Panc1 (cell line): Measurements from ENCODE around the gene ECM1. TPM values are rescaled to one million over a fixed set of nuclear protein-coding genes. Genes with fewer than 3 reads are reported as not detected.

ENCODE experiments used
- ATAC-seq: fragments of 200-7000 bp; cut with Tn5 transposase; 2 replicates; pipeline ENCODE4 v1.9.1; 2020; ENCODE audit warnings: mild to moderate bottlenecking, moderate library complexity
- BruUV-seq: library from RNA; stranded (reverse); fragments of 400-500 nt; replicated peaks from 2 replicates; lab custom pipeline; 2021; lab: Mats Ljungman, UMichigan
- CTCF ChIA-PET: fragments of 300-600 bp; sonication (Branson Sonifier 250); formaldehyde crosslinking; loops from one replicate; lab custom pipeline; 2022; ENCODE audit warnings: antibody characterized with exemption; lab: Charles Lee
- POLR2A ChIA-PET: fragments of 300-600 bp; sonication (Branson Sonifier 250); formaldehyde crosslinking; loops from one replicate; lab custom pipeline; 2022; ENCODE audit warnings: antibody characterized with exemption; lab: Charles Lee
- DNase-seq: peaks from one replicate; pipeline ENCODE4 v3.0.0-alpha.2; 2010; ENCODE audit warnings: low read depth, low spot score
- H3K27ac ChIP-seq: 2 replicates; pipeline ENCODE4 v1.5.1; 2011; ENCODE audit warnings: mild to moderate bottlenecking, low read length, inconsistent platforms
- H3K27me3 ChIP-seq: fragments of 200-500 bp; sonication (Bioruptor generic); 2 replicates; pipeline ENCODE4 v1.6.0; 2014; ENCODE audit warnings: low read length, inconsistent platforms; ENCODE audit not compliant: control insufficient read depth, insufficient read depth
- H3K36me3 ChIP-seq: fragments of 200-500 bp; sonication (Bioruptor generic); 2 replicates; pipeline ENCODE4 v1.5.1; 2014; ENCODE audit warnings: inconsistent platforms, mild to moderate bottlenecking, low read length, moderate library complexity; ENCODE audit not compliant: control insufficient read depth, insufficient read depth
- H3K4me1 ChIP-seq: 2 replicates; pipeline ENCODE4 v1.5.1; 2011; ENCODE audit warnings: inconsistent platforms, mild to moderate bottlenecking, low read length, moderate library complexity; ENCODE audit not compliant: control insufficient read depth, insufficient read depth
- H3K4me3 ChIP-seq, 2 experiments: 2 replicates each; pipeline ENCODE4 v1.5.1; 2011 to 2012; ENCODE audit warnings: low read depth in 2 of 2, low read length in 2 of 2, mild to moderate bottlenecking in 2 of 2, inconsistent platforms in 1 of 2, moderate library complexity in 1 of 2
- H3K9me3 ChIP-seq: fragments of 200-500 bp; sonication (Bioruptor generic); 2 replicates; pipeline ENCODE4 v1.5.1; 2014; ENCODE audit warnings: low read depth, mild to moderate bottlenecking, inconsistent platforms, low read length, moderate library complexity; ENCODE audit not compliant: control insufficient read depth, insufficient read depth
- POLR2AphosphoS5 ChIP-seq: IDR thresholded peaks from 2 replicates; pipeline ENCODE4 v1.6.1; 2012; ENCODE audit warnings: mild to moderate bottlenecking, low read depth, low read length, moderate library complexity
- SIN3A ChIP-seq: IDR thresholded peaks from 2 replicates; pipeline ENCODE4 v1.6.1; 2012; ENCODE audit warnings: low read depth, mild to moderate bottlenecking, low read length, moderate library complexity, borderline replicate concordance; ENCODE audit not compliant: insufficient read depth
- TCF7L2 ChIP-seq: IDR thresholded peaks from 2 replicates; pipeline ENCODE4 v1.6.1; 2011; ENCODE audit warnings: mild to moderate bottlenecking, low read depth, low read length, inconsistent platforms
- in situ Hi-C: cut with HindIII; loops from 2 replicates; pipeline ENCODE4 v1.10.0; 2016; ENCODE audit warnings: low sequenced_read_pairs, low pct_unique_long_range_greater_than_20kb
- intact Hi-C: fragments of 100-400 bp; cut with micrococcal nuclease; formaldehyde crosslinking; loops from one replicate; pipeline ENCODE4 v1.10.0; 2022; ENCODE audit not compliant: unreplicated experiment
- total RNA-seq: library from RNA; stranded (reverse); gene quantifications from one replicate; pipeline ENCODE4 v1.2.1, GENCODE V29; 2021; ENCODE audit not compliant: unreplicated experiment
- TF ChIP-seq, protein P1 (sequence below), 2 experiments: IDR thresholded peaks; 2 replicates each; pipeline ENCODE4 v1.6.1; 2011 to 2012; ENCODE audit warnings: low read depth in 2 of 2, control low read depth in 1 of 2, low read length in 1 of 2, mild to moderate bottlenecking in 1 of 2, moderate library complexity in 1 of 2; ENCODE audit not compliant: insufficient read depth in 1 of 2
- TF ChIP-seq, protein P2 (sequence below): fragments of 450-650 bp; IDR thresholded peaks from 2 replicates; pipeline ENCODE4 v1.5.1; 2017; ENCODE audit warnings: mild to moderate bottlenecking

ECM1 gene
- total RNA-seq, 1 experiment from 2014 or later = 2.2 TPM

DNA sequence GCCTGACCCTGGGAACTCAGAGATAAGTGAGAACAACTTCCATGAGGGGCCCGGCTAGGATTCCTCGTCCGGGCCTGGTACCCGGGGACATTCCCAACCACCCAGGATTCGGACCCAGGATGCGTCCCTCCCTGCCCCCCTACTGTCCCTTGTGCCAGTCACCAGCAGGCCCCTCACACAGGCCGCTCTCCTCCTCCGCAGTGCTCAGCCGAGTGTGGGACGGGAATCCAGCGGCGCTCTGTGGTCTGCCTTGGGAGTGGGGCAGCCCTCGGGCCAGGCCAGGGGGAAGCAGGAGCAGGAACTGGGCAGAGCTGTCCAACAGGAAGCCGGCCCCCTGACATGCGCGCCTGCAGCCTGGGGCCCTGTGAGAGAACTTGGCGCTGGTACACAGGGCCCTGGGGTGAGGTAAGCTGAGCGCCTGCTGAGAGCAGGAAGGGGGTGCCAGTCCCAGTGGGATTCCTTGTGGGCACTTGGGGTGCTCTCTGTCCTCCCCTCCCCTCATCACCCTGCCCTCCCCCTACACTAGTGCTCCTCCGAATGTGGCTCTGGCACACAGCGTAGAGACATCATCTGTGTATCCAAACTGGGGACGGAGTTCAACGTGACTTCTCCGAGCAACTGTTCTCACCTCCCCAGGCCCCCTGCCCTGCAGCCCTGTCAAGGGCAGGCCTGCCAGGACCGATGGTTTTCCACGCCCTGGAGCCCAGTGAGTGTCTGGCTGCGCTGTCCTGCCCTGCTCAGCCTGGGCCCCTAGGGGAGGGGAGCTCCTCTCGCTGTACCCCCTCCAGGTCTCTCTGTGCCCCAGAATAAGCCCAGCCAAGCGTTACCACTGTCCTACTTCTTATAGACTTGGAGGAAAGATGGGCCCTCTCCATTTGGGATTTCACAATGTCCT lies 51.1 kb downstream of the ECM1 start:
- Histone ChIP-seq H3K27me3 (no peaks in the 10 kb centered on the region), H3K27ac (peak overlapping the region; percentile 42; the same call in 1 of the 2 replicates), H3K36me3 (no peaks in the 10 kb centered on the region), H3K4me1 (peaks cover 37% of the 10 kb centered on the region), H3K9me3 (no peaks in the 10 kb centered on the region), H3K4me3 (no peak overlapping the region)
- POLR2A ChIA-PET = no interaction called here
- intact Hi-C loops = no loop called here
- TF ChIP-seq, protein P1, sequence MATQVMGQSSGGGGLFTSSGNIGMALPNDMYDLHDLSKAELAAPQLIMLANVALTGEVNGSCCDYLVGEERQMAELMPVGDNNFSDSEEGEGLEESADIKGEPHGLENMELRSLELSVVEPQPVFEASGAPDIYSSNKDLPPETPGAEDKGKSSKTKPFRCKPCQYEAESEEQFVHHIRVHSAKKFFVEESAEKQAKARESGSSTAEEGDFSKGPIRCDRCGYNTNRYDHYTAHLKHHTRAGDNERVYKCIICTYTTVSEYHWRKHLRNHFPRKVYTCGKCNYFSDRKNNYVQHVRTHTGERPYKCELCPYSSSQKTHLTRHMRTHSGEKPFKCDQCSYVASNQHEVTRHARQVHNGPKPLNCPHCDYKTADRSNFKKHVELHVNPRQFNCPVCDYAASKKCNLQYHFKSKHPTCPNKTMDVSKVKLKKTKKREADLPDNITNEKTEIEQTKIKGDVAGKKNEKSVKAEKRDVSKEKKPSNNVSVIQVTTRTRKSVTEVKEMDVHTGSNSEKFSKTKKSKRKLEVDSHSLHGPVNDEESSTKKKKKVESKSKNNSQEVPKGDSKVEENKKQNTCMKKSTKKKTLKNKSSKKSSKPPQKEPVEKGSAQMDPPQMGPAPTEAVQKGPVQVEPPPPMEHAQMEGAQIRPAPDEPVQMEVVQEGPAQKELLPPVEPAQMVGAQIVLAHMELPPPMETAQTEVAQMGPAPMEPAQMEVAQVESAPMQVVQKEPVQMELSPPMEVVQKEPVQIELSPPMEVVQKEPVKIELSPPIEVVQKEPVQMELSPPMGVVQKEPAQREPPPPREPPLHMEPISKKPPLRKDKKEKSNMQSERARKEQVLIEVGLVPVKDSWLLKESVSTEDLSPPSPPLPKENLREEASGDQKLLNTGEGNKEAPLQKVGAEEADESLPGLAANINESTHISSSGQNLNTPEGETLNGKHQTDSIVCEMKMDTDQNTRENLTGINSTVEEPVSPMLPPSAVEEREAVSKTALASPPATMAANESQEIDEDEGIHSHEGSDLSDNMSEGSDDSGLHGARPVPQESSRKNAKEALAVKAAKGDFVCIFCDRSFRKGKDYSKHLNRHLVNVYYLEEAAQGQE (IDR thresholded peaks at IDR 0.05; ENCODE audit: insufficient read depth in 1 of 2, low read depth in 2 of 2, low read length in 1 of 2) = no peak
- TF ChIP-seq TCF7L2 (no peak), SIN3A (no peak), POLR2AphosphoS5 (no peak)
- TF ChIP-seq, protein P2, sequence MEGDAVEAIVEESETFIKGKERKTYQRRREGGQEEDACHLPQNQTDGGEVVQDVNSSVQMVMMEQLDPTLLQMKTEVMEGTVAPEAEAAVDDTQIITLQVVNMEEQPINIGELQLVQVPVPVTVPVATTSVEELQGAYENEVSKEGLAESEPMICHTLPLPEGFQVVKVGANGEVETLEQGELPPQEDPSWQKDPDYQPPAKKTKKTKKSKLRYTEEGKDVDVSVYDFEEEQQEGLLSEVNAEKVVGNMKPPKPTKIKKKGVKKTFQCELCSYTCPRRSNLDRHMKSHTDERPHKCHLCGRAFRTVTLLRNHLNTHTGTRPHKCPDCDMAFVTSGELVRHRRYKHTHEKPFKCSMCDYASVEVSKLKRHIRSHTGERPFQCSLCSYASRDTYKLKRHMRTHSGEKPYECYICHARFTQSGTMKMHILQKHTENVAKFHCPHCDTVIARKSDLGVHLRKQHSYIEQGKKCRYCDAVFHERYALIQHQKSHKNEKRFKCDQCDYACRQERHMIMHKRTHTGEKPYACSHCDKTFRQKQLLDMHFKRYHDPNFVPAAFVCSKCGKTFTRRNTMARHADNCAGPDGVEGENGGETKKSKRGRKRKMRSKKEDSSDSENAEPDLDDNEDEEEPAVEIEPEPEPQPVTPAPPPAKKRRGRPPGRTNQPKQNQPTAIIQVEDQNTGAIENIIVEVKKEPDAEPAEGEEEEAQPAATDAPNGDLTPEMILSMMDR = no peak
- BruUV-seq = no TSS peak
- in situ Hi-C loops = no loop called here
- DNase-seq (no peak), ATAC-seq (no peak)
- CTCF ChIA-PET = interaction anchor here (0.6 to 2.3 kb wide), 3 partner anchors 7 to 57 kb away, joined by 5 to 10 read pairs (median 7); partner anchors contain the start of gene MCL1

DNA sequence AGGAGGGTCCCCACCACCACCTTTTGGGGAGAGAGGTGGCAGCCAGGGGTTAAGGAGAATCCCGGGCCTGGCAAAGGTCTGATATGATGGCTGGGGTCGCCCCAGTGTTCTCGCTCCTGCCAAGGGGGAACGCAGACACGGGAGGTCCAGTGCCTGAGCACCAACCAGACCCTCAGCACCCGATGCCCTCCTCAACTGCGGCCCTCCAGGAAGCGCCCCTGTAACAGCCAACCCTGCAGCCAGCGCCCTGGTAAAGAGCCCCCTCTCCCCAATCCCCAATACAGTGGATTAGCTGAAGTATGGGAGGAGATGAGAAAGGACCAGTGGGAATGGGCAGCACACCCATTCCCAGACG lies 51.7 kb downstream of the ECM1 start:
- ATAC-seq = no peak
- no peak for DNase-seq
- H3K27ac ChIP-seq = peak overlapping the region; percentile 42; the same call in 1 of the 2 replicates
- no TSS peak for BruUV-seq
- POLR2A ChIA-PET = no interaction called here
- H3K36me3 ChIP-seq = no peaks in the 10 kb centered on the region
- in situ Hi-C loops = no loop called here
- TF ChIP-seq TCF7L2 (no peak), POLR2AphosphoS5 (no peak), SIN3A (no peak)
- TF ChIP-seq, protein P2 = no peak
- TF ChIP-seq, protein P1 (IDR thresholded peaks at IDR 0.05; ENCODE audit: insufficient read depth in 1 of 2, low read depth in 2 of 2, low read length in 1 of 2) = no peak
- H3K4me3 ChIP-seq = no peak overlapping the region
- intact Hi-C loops = loop anchor here (5.0 kb wide), 2 partner anchors 63 to 253 kb away; no protein-coding TSS in a partner anchor
- H3K9me3 ChIP-seq = no peaks in the 10 kb centered on the region
- CTCF ChIA-PET = interaction anchor here (0.6 to 2.3 kb wide), 3 partner anchors 8 to 57 kb away, joined by 5 to 10 read pairs (median 7); partner anchors contain the start of gene MCL1
- peaks cover 43% of the 10 kb centered on the region for H3K4me1 ChIP-seq
- H3K27me3 ChIP-seq = no peaks in the 10 kb centered on the region
